GM21619 (cell line): ENCODE measurements around the gene DIPK1C.
"Not testable (repeated sequence)": the region's sequence is repeated elsewhere in the genome, so short reads cannot be mapped to it uniquely, and the experiment has no call there.

Source experiments
- ATAC-seq: cut with Tn5 transposase; IDR thresholded peaks from one replicate; pipeline ENCODE4 v1.9.1; 2021; ENCODE audit not compliant: unreplicated experiment

Gene DIPK1C

DNA sequence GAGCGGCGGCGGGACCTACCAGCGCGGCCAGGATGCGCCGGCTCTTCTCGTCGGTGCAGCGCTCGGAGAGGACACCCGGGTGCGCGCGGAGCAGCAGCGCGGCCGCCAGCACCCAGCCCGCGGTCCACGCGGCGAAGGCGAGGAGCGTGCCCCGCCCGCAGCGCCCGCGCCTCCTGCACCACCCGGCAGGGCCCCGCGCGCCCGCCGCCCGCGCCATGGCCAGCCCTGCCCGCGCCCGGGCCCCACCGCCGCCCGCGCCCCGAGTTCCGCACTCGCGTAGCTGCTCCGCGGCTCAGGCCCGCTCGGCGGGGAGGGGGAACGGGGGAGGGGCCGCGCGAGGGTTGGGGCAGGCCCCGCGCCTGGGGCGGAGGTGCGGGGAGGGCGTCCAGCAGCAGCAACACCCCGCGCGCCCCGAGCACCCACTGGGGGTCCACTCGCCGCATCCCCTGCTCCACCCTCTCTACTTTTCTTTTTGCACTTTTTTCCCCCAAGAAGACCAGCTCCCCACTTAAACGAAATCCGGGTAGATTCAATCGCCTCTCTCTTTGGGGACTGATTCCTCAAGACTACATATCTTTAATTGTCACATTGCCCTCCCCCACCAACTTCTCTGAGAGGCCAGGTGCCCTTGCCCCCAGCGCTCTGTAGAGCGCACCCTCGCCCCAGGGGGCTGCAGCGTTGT lies at the start of gene DIPK1C:
Gene DIPK1C, minus strand, starts transcription at position 266 of the 682 bp plus-strand sequence. Its CDS starts 49 bp downstream, at position 217.
- no peak for ATAC-seq

DNA sequence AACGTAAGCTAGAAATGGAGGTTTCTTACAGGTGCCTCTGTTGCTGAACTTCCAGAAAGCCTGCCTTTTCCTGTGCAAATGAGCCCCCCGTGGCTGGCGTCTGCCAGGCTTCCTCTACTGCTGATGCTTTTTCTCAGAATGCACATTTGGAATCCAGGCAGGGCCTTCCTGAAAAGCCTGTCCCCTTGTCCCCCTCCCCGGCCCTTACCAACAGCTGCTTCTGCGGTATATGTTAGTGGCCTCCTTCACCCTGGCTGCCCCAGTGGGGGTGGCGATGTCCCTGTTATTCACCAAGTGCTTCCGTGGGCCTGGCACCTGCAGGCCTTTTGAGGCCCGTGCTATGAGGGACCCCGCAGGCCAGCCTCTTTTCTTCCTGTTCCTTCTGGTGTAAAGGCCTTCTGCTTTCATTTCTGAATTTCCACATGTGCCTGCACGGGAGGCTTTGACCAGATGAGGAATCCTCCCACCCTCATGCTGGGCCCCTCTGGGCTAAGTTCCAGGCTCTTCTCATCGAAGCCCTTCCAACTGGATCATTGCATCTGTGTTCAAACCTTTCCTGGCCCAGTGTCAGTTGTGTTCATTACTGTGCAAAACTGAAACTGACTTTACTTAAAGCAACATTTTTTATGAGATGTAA lies 49.5 kb upstream of the DIPK1C start:
- ATAC-seq = no peak

DNA sequence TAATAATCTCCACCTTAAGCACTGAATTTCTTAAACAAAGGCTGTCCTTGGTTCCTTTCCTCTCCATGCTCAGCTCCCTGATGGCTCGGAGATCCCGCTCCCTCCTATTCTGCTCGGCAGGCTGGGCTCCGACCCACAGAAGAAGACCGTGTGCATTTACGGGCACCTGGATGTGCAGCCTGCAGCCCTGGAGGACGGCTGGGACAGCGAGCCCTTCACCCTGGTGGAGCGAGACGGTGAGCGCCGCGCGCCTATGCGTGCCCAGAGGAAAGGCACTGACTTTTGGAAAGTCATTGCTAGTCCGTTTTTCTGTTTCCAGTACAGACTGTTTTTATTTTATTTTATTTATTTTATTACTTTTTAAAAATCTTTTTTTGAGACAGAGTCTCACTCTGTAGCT lies 48.7 kb upstream of the DIPK1C start:
- ATAC-seq = no peak

DNA sequence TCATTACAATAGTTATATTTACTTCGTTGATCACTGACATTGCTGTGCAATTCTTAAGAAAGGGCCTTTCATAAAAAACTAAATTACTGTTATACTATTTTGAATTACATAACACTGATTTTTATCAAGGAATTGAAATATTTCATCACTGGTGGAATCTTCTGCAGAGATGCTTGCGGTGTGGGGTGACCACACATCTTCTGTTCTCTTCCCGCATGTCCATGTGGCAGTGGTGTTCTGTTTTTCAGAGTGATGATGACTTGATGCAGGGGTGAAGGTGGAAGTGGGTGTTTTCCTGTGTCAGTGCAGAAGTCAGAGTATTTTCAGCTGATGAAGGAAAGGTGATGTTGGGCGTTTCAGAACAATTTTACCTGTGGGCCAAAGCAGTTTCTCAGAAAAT lies 46.0 kb upstream of the DIPK1C start:
- ATAC-seq = no peak

DNA sequence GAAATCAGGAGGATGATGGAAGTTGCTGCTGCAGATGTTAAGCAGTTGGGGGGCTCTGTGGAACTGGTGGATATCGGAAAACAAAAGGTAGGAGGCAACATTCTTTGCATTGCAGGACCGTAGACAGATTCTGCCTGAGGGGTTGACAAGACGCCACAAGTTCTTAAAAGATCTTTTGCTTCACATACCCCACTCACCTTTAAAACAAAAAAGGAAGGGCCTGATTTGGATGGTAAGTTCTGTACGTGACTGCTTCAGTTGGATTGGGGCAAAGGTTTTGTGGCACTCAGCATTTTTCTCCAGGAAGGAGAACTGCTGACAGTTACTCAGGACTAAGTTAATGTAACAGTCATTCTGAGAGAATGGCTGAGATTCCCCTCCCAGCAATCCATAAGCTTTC lies 44.3 kb upstream of the DIPK1C start:
- ATAC-seq = no peak

DNA sequence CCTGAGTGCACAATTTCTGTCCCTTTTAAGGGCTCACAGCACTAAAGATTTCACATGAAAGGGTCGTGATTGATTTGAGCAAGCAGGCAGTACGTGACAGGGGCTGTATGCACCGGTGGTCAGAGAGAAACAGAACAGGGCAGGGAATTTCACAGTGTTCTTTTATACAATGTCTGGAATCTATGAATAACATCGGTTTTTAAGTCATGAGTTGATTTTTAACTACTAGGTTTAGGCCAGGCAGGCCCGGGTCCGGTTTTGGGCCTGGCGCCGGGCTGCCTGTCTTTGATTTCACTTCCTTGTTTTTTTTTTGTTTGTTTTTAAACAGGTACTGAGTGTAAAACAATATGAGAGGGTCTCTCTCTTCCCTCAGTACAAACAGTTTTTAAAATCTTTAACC lies 43.7 kb upstream of the DIPK1C start:
- not testable (repeated sequence) for ATAC-seq

DNA sequence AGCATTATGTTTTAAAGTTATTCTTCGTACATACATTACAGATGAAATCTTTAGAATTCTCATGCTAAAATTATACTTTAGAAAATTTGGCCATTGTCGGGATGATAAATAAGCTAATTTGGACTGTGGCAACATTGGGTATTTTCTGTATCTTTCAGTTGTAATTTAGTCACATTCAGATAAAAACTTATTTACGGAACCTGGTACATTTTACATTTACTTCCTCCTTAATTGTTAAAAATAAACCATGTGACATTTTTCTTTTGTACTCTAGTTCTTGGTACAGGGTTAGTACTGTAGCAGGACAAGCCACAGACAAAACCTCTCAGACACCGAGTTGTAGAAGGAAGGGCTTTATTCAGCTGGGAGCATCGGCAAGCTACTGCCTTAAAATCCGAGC lies 43.3 kb upstream of the DIPK1C start:
- no peak for ATAC-seq

DNA sequence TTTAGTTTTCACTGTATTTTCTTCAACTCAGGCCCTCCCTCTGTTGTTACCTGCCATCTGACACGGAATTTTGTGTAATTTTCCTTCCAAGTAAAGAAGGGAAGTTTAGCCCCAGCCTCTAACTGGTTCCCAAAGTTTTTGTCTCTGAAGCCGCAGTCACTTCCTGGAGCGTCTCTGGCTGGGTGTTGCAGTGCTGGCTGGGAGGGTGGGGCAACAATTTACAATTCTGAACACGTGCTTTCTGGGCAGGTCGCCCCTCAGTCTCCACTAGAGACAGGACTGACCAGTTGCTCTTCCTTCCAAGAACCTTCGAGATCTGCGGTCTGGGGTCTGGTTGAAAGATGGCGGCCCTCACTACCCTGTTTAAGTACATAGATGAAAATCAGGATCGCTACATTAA lies 42.5 kb upstream of the DIPK1C start:
- ATAC-seq = peak; percentile 47

DNA sequence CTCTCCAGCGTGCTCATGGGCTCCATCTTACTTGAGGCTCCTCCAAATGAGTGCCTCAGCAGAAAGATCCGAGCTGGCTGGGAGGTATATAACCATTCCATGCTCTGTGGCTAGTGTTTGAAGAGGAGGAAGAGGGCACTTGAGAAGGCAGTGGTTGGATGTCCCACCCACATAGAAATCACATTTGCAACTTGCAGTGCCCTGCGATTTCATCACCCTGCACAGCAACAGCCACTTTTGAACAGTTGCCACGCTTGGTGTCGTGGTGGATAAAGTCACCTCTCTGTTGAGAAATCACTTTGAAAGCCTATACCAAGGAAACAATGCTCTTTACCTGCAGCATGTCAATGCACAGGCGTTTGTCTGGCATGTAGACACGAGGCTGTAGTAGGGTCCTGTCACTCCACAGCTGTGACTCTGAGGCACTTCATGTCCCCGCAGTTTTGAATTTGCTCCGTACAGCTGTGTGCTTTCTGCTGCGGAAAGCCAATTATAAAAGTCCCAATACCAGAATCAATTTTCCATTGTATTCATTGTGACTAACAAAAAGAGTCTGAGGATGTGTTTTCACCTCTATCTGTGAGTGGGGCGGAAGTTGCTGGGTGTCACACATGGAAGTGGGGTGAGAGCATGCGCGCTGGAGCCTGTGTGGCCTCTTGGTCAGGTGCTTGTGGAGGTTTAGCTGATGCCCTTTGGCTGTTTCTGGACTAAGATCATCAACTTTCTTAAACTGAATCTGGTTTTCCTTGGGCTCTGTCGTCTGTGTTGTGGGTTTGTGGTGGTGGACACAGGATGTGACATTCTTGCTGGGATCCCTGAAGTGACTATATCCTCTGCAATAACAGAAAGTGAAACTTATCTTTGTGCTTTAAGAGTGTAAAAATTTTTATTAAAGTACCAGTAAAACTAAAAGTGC lies 41.9 kb upstream of the DIPK1C start:
- peak; percentile 35 for ATAC-seq

DNA sequence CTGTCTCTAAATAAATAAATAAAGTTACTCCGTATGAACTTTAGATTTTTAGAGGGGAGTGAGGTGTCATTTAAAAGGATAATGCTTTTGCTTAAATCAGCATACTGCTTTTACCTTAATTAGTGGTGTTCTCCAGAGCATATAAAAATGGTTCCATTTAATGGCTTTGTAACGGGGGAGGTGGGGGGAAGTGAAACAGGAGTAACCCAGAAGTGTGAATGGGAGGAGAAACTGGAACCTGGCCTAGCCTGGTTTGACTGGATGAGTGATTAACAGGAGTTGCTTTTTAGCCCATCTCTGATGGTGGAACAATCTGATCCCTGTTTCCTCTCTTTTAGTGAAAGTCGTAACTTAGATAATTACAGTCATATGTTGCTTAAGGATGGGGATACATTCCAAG lies 40.7 kb upstream of the DIPK1C start:
- ATAC-seq = no peak

DNA sequence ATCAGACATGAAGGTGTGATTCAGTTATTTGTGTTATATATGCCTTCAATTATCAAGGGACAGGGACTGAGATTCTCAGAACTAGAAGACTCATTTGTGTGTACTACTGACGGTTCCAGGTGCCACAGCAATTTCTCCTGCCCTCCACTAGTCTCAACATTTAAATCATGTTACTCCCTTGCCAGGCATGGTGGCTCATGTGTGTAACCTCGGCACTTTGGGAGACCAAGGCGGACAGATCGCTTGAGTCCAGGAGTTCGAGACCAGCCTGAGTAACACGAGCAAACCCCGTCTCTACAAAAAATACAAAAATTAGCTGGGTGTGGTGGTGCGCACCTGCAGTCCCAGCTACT lies 40.2 kb upstream of the DIPK1C start:
- no peak for ATAC-seq

DNA sequence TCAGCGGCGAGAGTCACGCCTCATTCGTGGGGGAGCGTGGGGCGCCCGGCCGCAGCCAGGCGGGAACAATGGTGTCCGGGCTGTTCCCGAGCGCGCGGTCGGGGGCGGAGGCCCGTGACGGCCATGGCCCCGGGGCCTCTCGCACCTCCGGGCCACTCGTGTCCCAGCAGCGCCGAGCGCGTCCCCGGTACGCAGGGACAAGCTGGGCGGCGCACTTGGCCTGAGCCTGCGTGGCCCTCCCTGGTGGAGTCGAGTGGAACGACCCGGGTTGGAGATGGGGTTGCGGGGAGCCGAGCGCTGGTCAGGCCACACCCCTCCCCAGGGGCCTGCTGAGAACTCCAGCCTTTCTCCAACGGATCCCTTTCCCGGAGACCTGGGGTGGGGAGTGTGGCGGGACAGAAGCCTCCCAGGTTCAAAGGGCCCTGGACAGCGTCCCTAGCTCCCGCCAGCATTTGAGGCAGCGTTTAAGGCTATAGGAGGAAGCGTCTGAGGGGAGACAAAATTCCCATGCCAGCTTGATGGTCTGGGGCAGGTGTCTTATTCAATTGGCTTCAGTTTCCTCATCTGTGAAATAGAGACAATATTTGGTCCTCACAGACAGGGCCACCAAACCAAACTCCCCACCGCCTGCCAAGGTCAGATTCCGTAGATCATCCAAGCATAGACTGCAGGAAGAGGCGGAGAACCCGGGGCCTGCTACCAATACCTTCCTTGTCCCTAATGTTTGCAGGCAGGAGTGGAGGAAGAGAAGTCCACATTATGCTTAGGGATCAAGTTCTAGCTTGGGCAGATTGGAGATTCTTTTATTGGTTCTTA lies 39.6 kb upstream of the DIPK1C start:
- ATAC-seq = peak; percentile 22

DNA sequence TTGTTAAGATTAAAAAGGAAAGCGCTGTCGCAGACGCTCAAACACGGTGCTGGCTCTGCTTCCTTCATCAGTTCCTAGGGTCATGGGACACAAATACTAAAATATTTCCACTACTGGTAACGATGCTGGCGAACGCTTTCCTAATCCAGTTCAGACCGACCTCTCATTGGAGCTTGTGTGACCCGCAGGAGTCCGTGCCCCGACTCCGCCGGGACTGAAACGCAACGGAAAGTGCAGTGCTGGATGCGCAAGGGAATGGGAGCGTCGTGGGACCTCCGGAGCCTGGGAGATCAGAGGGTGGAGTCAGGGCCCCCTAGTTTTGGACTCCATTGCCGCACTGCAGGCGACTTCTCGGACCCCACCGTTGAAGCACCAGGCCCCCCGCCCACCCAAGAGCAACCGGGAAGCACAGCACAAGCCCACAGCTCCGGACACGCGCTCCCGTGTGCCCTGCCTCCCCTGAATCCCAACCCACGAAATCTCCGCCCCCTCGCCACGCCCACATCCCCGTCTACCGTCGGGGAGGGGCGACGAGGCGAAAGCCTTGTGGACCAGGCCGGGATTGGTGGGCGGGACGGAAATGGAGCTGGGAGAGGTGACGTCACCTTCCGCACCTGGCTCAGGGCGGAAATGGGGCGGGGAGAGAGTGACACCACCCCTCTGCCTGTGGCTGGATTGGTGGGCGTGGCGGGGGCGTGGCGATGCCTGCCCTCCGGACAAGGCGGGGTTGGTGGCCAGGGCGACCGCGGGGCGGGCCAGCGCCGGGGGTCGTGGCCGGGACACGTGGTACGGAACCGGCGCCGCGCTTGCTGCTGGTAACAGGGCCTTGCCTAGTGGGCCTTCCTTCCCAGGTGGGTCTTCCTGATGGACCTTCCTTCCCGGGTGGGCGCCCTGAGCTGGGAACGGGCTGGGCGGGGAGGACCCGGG lies 38.7 kb upstream of the DIPK1C start, which contains the start of gene CNDP2:
Gene CNDP2, plus strand, starts transcription at position 783 of the 927 bp plus-strand sequence. CDS start 3,611 bp downstream, outside the sequence.
- ATAC-seq = peak; percentile 67

DNA sequence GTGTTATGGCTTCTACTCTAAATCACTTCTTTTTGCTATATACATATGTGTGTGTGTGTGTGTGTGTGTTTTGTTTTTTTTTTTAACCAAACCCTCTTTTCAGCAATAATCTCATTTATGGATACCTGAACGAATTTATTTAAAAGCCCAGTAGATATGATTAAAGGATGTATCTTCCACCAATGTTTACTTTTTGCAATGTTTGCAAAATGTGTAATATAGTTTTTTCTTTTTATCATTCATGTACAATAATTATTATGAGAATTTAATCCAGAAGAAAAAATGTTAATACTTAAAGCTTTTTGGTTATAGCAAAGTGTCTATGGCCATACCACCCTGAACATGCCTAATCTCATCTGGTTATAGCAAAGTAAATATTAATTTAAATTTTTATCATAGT lies 37.4 kb upstream of the DIPK1C start:
- no peak for ATAC-seq

DNA sequence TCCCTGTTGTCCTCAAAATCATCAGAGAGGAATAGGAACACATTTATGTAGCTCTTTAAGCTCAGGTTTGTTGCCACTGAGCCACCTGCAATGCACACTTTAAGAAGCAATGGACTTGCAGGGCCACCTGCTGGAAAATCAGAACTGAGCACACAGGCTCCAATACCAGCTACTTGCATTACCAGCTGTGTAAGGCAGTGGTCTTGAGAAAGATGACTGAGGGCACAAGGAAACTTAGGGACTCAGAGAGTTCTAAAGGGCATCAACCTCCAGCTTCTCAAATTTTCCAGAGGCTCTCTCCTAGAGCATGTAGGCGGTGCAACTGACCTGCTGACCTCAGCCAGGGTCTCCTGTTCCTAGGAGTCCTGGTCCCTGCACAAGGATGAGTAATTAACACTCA lies 36.6 kb upstream of the DIPK1C start:
- ATAC-seq = peak; percentile 21

DNA sequence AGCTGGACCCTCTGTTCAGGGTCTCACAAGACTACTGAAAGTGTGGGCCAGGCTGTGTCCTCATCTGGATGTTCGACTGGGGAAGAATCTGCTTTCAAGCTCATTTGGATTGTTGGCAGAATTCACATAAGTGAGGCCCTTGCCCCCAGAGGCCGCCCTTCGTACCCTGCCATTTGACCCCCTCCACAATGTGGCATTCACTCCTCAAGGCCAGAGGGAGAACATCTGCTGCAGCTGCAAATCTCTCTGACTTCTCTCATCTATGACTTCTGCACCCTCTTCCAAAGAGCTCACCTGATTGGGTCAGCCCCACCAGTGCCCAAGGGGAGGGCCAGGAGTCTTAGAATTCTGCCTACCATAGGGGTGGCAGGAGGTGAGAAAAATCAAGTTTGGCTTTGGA lies 35.2 kb upstream of the DIPK1C start:
- no peak for ATAC-seq

DNA sequence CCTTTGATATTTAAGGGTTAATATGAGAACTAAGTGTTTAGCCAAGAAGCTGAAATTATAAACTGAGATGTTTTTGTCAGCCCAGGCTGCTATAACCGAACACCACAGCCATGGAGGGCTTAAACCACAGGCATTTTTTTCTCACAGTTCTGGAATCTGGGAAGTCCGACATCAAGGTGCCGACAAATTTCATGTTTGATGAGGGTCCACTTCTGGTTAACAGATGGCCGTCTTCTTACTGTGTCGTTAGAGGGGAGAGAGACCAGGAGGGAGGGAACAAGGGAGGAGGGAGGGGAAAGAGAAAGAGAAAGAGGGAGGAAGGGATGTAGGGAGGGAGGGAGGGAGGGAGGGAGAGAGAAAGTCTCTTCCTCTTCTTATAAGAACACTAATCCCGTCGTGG lies 32.6 kb upstream of the DIPK1C start:
- ATAC-seq = no peak

DNA sequence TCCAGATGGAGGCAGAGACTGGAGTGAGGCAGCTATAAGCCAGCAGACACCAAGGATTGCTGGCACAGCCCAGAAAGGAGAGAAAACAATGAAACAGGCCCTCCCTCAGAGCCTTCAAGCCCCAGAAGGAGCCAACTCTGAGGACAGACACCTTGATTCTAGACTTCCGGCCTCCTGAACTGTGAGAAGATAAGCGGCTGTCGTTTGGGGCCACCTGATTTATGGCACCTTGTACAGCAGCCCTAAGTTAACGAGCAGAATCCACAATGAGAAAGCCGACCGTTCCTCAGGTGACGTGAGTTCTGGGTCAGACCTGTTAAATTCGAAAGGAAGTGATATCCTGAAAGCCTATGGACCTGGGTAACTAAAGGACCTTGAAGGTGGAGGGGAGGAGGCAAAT lies 31.8 kb upstream of the DIPK1C start:
- no peak for ATAC-seq

DNA sequence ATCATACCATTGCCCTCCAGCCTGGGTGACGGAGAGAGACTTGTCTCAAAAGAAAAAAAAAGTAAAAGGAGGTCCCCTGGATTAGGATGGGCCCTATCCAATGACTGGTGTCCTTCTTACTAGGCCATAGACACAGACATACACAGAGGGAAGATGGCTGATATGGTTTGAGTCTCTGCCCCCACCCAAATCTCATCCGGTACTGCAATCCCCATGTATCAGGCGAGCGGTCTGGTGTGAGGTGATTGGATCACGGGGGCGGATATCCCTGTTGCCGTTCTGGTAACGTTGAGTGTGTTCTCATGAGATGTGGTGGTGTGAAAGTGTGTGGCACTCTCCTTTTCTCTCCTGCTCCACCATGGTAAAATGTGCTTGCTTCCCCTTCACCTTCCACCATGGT lies 31.2 kb upstream of the DIPK1C start:
- no peak for ATAC-seq
